ENCODE measurements around the gene AGBL1.

The AGBL1 gene

DNA sequence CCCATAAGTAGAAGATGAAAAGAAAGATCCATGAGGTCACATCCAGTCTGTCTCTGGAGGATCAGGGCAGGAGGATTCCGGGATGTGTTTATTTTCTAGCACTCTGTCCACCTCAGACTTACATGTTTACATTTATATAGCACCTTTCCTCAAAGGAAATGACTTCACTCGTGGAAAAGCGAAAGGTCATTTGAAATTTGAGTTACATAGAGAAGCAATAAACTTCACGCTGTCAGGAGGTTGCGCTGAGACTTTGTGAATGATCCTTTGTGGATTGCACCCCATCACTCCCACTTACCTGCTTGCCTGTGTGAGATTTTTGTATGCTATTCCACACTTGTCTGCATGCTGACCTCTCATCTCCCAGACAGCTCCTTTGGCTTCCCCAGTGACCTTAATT lies 540.5 kb downstream of the AGBL1 start:
- ChIA-PET POLR2A (no interaction called here), CTCF (no interaction called here)
- DNase-seq (ENCODE audit: extremely low spot score): no peak
- TF ChIP-seq, protein P1, sequence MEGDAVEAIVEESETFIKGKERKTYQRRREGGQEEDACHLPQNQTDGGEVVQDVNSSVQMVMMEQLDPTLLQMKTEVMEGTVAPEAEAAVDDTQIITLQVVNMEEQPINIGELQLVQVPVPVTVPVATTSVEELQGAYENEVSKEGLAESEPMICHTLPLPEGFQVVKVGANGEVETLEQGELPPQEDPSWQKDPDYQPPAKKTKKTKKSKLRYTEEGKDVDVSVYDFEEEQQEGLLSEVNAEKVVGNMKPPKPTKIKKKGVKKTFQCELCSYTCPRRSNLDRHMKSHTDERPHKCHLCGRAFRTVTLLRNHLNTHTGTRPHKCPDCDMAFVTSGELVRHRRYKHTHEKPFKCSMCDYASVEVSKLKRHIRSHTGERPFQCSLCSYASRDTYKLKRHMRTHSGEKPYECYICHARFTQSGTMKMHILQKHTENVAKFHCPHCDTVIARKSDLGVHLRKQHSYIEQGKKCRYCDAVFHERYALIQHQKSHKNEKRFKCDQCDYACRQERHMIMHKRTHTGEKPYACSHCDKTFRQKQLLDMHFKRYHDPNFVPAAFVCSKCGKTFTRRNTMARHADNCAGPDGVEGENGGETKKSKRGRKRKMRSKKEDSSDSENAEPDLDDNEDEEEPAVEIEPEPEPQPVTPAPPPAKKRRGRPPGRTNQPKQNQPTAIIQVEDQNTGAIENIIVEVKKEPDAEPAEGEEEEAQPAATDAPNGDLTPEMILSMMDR (IDR thresholded peaks at IDR 0.05; ENCODE audit: control extremely low read depth, extremely low read depth, low read depth, missing control alignments): no peak

DNA sequence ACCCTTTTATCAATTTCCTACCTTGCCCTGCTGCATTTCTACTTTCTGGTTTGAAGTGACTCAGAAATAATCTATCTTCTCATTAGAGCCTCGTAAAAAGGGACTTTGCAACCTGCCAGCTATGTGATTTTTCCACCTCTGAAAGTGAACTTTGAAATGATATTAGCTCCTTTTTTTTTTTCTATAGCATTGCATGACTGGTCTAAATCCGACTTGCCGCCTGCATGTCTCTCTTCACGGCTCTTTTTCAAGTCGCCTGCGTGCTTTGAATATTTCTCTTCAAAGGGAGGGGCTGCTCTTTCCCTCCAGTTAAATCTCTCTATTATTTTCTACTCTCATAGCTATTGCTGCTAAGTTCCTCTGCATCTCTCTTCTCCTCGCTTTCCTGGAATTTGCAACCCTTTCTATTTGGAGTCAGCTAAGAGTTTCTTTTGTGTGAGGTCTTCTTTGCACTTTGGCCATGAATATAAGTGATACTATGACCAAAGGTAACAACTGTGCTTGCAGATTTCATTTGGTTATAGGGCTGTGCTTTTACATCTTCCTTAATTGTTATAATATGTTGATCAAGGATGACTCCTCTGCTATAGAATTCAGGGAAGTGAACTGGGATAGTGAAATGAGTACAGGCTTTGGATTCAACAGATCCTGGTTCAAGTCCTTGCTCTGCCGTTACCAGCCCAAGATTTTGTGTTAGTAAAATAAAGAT lies 541.1 kb downstream of the AGBL1 start:
- ChIA-PET CTCF (no interaction called here), POLR2A (no interaction called here)
- TF ChIP-seq, protein P1 (IDR thresholded peaks at IDR 0.05; ENCODE audit: control extremely low read depth, extremely low read depth, low read depth, missing control alignments): no peak
- DNase-seq (ENCODE audit: extremely low spot score): no peak

DNA sequence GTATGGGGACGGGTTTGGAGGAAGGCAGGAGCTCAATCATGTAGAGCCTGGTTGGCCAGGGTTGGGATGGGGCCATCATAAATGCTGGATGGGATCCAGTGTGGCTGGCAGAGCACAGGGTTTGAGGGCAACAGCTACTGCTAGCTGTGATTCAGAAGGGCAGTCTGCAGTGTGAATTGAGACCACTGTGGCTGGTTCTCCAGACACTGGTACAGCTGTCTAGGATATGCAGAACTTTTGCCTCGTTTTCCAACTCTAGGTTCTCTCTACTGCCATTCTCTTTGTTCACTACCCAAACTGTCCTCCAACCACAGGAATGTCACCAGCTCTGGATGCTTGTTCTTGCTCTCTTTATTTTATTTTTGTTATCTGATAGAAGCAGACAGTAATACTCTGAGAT lies 543.6 kb downstream of the AGBL1 start:
- ChIA-PET CTCF (interaction anchor here (1.6 to 1.7 kb wide), 2 partner anchors 120 to 1623 kb away, joined by 4 to 5 read pairs; no protein-coding TSS in a partner anchor), POLR2A (no interaction called here)
- DNase-seq (ENCODE audit: extremely low spot score): no peak
- TF ChIP-seq, protein P1 (IDR thresholded peaks at IDR 0.05; ENCODE audit: control extremely low read depth, extremely low read depth, low read depth, missing control alignments): no peak

DNA sequence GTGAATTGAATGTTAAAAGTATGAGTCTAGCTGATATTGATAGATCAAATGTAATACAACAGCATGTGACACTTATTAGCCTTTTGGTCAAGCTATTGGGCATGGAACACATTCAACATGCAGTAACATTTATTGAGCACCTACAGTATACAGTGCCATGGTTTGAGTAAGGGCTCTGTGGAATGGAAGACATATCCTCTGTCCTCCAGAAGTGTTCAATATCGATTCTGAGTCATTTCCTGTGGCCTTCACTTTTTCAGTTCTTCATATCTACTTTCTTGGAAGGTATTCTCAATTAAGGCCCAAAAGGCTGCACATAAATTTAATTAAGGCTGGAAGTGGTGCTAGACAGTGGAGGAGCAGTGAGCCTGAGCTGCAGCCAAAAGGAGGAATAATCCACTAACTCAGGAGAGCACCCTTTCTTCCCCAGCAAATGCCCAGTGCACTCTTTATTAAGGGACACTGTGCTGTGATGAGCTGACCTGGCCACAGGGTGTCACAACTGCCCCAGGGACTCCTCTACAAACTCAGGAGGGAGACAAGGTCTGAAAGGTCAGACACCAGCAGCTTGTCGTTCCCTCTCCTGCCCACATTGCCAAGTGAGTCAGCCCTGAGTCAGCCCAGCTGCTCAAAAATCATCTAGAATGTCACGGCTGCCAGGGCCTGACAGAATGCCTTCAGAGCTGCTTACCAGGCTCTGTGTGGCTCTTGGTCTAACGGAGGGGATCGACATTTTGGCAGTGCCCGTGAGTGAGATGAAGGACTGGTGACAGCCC lies 544.8 kb downstream of the AGBL1 start:
- DNase-seq (ENCODE audit: extremely low spot score): no peak
- ChIA-PET POLR2A (no interaction called here), CTCF (interaction anchor here (1.0 to 1.7 kb wide), 3 partner anchors 22 to 1621 kb away, joined by 4 to 5 read pairs (median 4); no protein-coding TSS in a partner anchor)
- TF ChIP-seq, protein P1 (IDR thresholded peaks at IDR 0.05; ENCODE audit: control extremely low read depth, extremely low read depth, low read depth, missing control alignments): peak; percentile 16

DNA sequence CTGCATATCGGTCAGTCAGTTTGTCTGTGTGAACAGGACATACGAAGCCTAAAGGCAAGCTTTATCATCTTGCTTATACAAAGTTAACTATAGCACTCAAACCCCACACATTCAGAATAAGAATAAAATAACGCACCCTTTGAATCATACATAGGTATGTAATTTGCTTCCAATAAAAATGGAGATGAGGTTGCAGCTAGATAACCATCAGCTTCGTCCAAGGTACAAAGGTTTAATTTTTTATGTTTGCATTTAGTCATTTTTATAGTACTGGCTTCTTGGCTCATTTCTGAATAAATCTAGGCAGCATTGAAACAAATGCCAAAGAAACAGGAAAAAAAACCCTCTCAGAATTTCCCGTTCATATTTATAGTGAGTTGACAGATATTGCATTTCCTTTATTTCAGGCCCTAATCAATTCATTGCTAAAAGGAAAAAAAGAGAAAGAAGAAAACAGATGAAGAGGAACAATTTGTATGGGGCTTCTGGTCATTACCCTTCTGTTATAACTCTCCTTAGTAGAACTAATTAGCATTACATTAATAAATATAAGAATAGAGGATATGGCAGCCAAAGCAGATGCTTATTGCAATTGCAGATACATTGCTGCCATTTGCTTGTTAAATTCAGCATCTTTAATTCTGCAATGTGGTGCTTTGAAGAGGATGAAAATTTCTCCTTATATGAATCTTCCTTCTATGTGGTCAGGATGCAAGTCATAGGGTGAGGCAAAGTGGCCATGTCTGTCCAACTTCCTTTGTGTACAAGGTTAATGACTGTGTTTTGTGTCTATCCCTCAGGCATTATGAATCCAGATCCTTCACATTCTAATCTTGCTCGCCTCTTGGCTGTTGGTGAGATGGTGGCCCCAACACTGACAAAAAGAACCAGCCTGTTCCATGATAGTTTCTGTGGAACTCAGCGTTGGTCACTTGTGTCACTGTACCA lies 550.0 kb downstream of the AGBL1 start:
- no peak for DNase-seq (ENCODE audit: extremely low spot score)
- POLR2A ChIA-PET: no interaction called here
- TF ChIP-seq, protein P1 (IDR thresholded peaks at IDR 0.05; ENCODE audit: control extremely low read depth, extremely low read depth, low read depth, missing control alignments): no peak
- CTCF ChIA-PET: no interaction called here

DNA sequence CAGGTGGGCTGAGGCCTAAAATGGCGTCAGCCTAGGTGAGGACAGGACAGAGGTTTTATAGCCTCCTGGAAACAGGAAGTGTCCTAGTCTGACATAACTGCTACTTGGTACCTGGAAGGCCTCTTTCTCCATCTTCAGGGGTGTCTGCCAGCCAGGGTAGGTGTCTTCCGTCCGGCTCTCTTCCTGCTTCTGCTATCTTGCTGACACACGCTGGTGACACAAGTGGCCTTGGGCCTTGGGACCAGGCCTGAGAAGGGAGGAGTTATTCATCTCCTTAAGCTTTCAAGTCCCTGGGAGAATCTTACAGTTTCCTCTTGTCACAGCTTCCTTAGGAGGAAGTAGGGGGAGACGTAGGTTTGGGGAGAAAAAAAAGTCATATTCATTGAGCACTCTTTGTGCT lies 551.3 kb downstream of the AGBL1 start:
- TF ChIP-seq, protein P1 (IDR thresholded peaks at IDR 0.05; ENCODE audit: control extremely low read depth, extremely low read depth, low read depth, missing control alignments): no peak
- POLR2A ChIA-PET: no interaction called here
- no peak for DNase-seq (ENCODE audit: extremely low spot score)
- CTCF ChIA-PET: no interaction called here

Measured in GM10248 (cell line).